GM19328 (cell line): ENCODE results near the gene TSPAN14.

ENCODE experiments used
- ATAC-seq: cut with Tn5 transposase; IDR thresholded peaks from one replicate; pipeline ENCODE4 v1.9.1; 2021; ENCODE audit warnings: mild to moderate bottlenecking, moderate library complexity; ENCODE audit not compliant: unreplicated experiment

TSPAN14 gene

DNA sequence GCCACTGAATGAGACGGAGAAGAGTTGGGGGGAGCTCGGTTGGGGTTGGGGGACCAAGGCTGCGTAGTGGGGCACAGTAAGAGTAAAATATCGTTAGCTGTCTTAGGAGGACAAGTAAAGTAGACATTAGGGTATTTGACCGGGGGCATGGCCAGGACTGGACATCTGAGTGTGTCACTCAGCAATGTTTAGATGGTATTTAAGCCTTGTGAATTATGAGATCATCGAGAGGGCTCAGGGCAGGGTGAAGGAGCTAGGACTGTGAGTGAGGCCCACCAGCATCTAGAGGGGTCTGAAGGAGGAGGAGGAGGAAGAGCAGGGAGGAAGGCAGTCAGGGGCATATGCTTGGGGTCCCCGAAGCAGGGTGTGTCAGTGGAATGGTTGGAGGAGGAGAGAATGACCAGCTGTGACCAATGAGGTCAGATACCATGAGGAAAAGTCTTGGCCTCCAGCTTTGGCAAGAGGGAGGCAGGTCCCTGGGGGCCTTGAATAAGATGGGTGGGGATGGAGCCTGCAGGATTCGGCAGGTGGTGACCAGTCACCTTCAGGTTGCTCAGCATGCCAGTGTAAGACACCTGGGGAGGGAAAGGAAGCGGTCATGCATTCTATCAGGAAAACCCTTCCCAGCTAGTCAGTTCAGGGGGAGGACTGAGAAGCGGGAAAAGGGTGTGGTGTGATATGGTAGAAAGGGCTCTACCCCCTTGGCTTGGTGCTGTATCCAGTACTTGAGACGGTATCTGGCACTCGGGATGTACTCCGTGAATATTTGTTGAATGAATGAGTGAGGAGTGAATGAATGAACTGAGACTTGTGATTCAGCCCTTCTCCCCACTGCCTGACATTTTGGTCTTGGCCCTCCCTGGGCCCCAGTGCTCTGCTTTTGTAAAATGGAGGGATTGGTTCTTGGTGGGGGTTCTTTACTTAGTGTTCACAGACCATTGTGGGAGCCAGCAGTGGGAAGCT, 48.8 kb downstream of the TSPAN14 start:
- no peak for ATAC-seq

DNA sequence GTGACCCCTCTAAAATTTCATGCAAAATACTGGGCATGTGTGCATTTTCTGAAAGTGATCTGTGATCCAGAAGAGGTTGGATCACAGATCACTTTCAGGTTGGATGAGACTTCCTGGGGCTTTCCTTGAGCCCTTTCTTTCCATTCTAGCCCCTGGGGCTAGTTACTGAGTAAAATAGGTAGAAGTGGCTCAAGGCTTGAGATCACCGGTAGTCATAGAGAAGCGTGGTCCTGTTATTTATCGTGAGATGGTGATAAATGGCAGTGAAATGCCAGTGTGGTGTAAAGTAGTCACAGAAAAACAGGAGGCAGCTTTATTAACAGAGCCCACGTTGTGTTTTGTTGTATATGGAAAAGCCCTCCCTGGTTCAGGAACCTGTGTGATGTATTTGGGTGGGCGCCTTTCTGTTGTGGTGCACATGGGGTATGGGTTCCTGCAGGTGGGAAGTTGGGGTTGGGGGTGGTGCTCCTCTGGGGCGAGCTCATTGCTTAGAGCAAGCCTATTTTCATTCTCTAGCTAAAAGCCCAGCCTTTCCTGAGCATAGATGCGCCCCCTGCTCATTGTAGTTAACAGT, 49.6 kb downstream of the TSPAN14 start:
- no peak for ATAC-seq

GRCh38 chr10:80504158-80504811, 50.2 kb downstream of the TSPAN14 start:
- no peak for ATAC-seq

GRCh38 chr10:80504897-80505465, 50.9 kb downstream of the TSPAN14 start:
- no peak for ATAC-seq

DNA sequence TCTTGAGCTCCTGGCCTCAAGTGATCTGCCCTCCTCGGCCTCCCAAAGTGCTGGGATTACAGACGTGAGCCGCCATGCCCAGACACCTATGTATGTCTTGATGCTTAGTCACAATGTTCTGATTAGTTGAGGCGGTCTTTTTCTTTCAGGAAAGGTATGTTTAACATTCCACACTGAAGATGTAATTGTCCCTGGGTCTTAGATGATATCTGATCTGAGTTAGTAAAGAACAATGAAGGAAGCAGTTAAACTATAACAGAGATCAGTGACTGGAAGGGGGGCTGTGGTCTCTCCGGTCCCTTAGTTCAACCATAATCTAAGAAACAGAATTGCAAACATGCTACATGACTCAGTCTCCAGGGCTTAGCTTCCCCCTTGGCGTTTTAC, 52.1 kb downstream of the TSPAN14 start:
- ATAC-seq = no peak

GRCh38 chr10:80506836-80507487, 52.9 kb downstream of the TSPAN14 start:
- ATAC-seq = no peak

- no peak for ATAC-seq
Observed at GRCh38 chr10:80509108-80509402, 54.9 kb downstream of the TSPAN14 start.

DNA sequence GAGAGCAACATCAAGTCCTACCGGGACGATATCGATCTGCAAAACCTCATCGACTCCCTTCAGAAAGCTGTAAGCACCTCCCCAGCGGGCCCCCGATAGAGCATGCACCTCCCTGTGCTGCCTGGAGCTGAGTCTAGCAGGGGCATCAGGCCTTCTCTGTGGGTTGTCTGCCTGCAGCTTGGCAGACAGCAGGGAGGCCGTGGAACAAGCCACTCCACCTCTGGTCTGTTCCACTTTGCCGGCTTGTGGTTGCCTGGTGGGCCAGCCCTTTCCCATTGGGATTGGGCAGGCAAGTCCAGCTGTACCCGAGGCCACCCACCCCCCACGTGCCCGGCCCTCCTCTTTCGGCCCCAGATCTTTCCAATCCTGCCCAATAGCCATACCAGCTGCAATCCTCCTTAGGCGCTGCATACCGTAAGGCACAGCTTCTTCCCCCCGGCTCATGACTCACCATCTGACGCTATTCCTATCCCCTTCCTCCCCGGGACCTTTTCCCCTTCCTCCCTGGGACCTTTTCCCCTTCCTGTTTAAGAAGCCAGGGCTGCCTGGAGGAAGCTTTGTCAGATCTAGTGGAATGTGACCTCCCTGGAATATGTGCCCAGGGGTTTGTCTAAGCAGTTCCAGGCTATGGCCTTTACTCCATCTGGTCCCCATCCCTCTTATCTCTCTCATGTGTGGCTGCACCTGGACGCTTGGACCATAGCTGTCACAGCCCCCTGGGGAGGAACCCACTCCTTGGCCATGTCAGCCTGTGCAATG, 55.5 kb downstream of the TSPAN14 start:
- no peak for ATAC-seq

DNA sequence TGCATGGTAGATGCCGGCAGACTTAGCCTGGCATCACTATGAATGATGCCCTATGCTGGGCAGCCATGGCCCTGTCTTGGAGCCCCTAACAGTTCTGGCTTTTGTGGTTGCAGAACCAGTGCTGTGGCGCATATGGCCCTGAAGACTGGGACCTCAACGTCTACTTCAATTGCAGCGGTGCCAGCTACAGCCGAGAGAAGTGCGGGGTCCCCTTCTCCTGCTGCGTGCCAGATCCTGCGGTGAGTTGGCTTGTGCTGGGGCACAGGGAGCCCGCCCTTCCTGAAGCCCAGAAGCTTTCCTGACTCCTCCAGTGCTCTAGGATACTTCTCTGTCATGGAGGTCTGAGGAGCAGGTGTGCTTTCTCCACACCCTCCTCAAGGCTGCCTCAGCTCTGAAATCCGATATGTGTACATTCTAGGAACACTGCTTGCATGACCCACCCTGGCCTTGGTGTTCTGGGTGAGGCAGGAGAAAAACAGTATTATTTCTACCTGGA, 58.0 kb downstream of the TSPAN14 start:
- ATAC-seq = no peak

GRCh38 chr10:80513106-80513505, 59.0 kb downstream of the TSPAN14 start:
- ATAC-seq = no peak

GRCh38 chr10:80515511-80515910, 61.4 kb downstream of the TSPAN14 start:
- no peak for ATAC-seq

DNA sequence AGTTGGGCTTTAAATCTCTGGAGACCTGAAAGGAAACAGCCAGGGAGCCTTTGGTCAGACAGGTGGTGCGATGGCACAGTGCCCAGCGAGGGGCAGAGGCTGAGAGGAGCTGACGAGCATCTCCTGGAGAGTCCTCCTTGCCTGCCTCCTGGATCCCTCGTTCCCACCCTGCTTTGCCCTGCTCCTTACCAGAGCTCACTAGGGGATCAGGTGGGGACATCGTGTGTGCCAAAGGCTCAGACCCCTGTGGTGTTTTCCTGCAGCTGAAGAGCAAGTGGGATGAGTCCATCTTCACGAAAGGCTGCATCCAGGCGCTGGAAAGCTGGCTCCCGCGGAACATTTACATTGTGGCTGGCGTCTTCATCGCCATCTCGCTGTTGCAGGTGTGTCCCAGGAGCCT, 61.8 kb downstream of the TSPAN14 start:
- no peak for ATAC-seq

DNA sequence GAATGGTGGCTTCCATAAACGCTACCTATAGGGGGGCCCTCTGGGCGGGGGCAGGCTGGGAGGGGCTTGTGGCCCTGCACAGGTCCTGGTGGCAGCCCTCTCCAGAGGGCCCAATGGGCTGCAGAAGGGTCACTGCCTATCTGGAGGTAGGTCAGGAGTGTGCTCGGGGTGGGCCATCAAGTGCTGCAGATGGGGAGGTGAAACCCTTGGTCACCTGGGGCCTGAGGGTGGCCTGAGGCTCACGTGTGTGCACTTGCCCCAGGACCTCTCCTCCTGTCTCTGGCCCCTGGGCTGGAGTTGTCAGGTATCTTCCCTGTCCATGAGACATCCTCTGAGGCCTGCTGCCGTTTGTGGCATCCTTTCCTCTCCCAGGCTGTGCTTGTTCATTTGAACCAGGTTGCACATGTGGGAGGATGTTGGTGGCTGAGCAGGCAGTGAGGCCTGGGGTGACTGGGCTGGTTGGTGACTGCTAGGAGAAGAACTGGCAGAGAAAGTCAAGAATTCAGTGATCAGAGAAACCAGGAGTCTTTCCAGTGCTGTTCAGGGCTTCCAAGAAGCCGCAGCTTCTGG, 62.5 kb downstream of the TSPAN14 start:
- ATAC-seq = no peak

DNA sequence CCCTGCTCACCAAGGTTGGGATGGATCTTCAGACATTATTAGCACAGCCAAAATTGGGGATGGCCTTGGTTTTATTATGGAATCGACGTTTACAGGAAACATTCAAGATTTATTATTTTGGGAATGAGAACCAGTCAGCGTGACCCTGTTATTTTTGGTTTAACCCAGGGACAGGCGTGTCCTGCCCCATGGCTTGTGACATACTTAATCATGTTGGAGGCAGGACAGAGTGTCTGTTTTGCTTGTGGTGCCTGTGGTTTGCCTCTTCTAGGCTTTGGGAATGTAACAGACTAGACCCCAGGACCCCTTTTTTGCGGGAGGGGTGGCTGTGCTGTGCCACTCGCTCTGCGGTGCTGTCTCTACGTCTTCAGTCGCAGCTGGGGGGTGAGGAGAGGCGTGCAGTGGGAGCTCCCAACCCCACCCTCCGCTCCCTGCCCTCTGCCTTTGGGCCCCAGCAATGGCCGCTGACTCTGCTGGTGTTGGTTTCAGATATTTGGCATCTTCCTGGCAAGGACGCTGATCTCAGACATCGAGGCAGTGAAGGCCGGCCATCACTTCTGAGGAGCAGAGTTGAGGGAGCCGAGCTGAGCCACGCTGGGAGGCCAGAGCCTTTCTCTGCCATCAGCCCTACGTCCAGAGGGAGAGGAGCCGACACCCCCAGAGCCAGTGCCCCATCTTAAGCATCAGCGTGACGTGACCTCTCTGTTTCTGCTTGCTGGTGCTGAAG, 63.5 kb downstream of the TSPAN14 start:
- no peak for ATAC-seq

DNA sequence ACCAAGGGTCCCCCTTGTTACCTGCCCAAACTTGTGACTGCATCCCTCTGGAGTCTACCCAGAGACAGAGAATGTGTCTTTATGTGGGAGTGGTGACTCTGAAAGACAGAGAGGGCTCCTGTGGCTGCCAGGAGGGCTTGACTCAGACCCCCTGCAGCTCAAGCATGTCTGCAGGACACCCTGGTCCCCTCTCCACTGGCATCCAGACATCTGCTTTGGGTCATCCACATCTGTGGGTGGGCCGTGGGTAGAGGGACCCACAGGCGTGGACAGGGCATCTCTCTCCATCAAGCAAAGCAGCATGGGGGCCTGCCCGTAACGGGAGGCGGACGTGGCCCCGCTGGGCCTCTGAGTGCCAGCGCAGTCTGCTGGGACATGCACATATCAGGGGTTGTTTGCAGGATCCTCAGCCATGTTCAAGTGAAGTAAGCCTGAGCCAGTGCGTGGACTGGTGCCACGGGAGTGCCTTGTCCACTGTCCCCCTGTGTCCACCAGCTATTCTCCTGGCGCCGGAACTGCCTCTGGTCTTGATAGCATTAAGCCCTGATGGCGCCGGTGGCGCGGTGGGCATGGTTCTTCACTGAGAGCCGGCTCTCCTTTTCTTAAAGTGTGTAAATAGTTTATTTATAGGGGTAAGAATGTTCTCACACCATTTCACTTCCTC, 64.2 kb downstream of the TSPAN14 start:
- ATAC-seq = no peak

DNA sequence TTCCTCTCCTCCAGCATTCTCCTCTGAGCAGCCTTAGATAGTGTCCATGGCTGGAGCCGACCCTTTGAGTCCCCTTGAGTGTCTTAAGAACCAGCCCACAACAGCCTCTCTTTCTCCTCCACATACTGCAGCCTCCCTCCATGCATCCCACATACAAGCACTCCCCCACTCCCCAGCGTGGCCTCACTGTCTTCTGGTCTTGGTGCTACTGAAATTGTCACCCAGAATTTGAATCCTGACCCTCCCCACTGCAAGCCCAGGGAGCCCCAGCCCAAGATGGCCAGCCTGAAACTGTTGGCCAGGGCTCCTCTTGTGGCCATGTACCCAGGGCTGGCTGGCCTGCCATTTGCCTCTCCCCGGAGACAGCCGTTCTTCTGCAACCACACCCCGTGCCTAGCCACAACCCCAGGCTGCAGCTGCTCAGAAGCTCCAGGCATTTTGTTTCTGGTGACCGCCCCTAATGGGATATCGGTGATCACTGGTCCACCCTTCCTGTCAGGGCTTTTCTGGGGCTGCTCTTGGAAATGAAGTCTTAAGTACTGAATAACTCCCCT, 64.8 kb downstream of the TSPAN14 start:
- no peak for ATAC-seq

DNA sequence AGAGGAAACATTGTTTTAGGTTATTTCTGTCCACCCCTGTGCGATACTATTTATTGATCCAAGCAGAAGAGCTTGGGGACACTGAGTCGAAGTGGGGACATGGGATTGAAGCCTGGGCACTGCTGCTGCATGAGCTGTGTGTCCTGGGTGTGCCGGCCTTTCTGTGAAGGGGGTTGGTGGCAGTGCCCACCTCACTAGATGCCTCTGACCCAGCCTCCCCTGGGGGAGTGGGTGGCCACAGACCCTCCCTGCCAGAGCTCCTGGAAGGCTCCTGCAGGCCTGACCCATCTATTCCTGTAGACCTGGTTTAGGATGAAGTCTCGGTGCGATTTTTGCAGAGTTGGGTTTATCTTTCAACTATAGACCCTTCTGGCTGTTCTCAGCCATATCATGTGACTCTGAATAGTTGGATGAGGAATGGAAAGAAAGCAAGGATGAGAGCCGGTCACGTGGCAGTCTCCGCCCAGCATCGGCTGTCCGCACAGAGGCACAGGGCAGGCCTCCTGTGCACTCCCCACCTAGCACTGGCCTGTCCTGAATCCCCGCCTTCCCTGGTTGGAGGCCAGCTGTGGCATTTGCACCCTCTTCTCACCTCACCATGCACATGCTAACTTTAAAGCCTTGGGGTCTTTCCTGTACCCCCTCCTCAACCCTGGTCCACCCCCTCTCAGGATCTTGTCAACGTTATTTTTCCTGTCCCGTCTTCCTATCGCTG, 66.0 kb downstream of the TSPAN14 start:
- ATAC-seq = no peak
